Heart left ventricle (tissue), 16 donors: ENCODE results near the gene POLR3GL. TPM values are rescaled to one million over a fixed set of nuclear protein-coding genes. Genes with fewer than 3 reads are reported as not detected.
A peak's percentile ranks its signal among the peaks of the same experiment; 100 is the strongest.

Experiments used
- ATAC-seq, 4 donors: fragments of 200-7000 bp; cut with Tn5 transposase; one replicate each; pipeline ENCODE4 v1.9.1; 2020 to 2022; ENCODE audit warnings: moderate library complexity in 4 of 4, mild to moderate bottlenecking in 3 of 4, moderate number of reproducible peaks in 1 of 4
- DNase-seq, 5 donors: peaks; one replicate each; pipeline ENCODE4 v3.0.0-alpha.2; 2020
- H3K27ac ChIP-seq, 12 donors: fragments of 200-600 bp; sonication (generic) in 4 of 12; one replicate each; pipeline versions ENCODE4 v1.5.0 to v1.8.0; 2016 to 2022; ENCODE audit warnings: mild to moderate bottlenecking in 2 of 12
- H3K27me3 ChIP-seq, 9 donors: fragments of 200-600 bp; sonication (generic) in 2 of 9; one replicate each; pipeline versions ENCODE4 v1.5.1 to v1.8.0; 2016 to 2022; ENCODE audit warnings: mild to moderate bottlenecking in 3 of 9
- H3K36me3 ChIP-seq, 9 donors: fragments of 200-600 bp; sonication (generic) in 2 of 9; one replicate each; pipeline versions ENCODE4 v1.5.0 to v1.8.0; 2018 to 2022; ENCODE audit warnings: mild to moderate bottlenecking in 2 of 9
- H3K4me1 ChIP-seq, 12 donors: fragments of 200-600 bp; sonication (generic) in 4 of 12; one replicate each; pipeline versions ENCODE4 v1.5.0 to v1.8.0; 2016 to 2022; ENCODE audit warnings: mild to moderate bottlenecking in 3 of 12
- H3K4me3 ChIP-seq, 12 donors: fragments of 200-600 bp; sonication (generic) in 4 of 12; one replicate each; pipeline versions ENCODE4 v1.5.0 to v1.8.0; 2017 to 2022; ENCODE audit warnings: mild to moderate bottlenecking in 9 of 12, moderate library complexity in 4 of 12
- H3K9me3 ChIP-seq, 12 donors: fragments of 200-600 bp; sonication (generic) in 4 of 12; one replicate each; pipeline versions ENCODE4 v1.5.0 to v1.8.0; 2016 to 2022; ENCODE audit warnings: mild to moderate bottlenecking in 1 of 12
- CTCF ChIP-seq, 12 donors: fragments of 200-600 bp; sonication (generic) in 4 of 12; IDR thresholded peaks; one replicate each; pipeline versions ENCODE4 v1.5.0 to v1.8.0; 2018 to 2022; ENCODE audit warnings: antibody characterized with exemption in 12 of 12, mild to moderate bottlenecking in 5 of 12
- POLR2A ChIP-seq, 2 donors: fragments of 450-650 bp; IDR thresholded peaks; one replicate each; pipeline ENCODE4 v1.6.1; 2017; ENCODE audit warnings: antibody characterized with exemption in 2 of 2, mild to moderate bottlenecking in 2 of 2, moderate library complexity in 2 of 2
- WGBS, 4 donors: extraction: QIAGEN DNeasy Blood & Tissue Kit in 2 of 4; methylation state at CpG; one replicate each; pipeline versions ENCODE4 v1.1.5 to v1.1.7; 2013 to 2018; 5-methylcytosine and 5-hydroxymethylcytosine counted together
- intact Hi-C, 10 donors: fragments of 100-400 bp; cut with DNase I; formaldehyde crosslinking; loops; one replicate each; pipeline versions ENCODE4 v1.11.1 to v1.14.2; 2022
- polyA plus RNA-seq, 2 donors: library from polyadenylated mRNA; stranded (reverse); fragments of 200-250 nt; gene quantifications; one replicate each; pipeline ENCODE4 v1.2.3, GENCODE V29; 2013
- total RNA-seq, 9 donors: library from RNA; depleted of rRNA in 2 of 9; stranded (reverse); fragments of >200 nt in 2 of 9; fragmentation: NEBNext Ultra II Directional in 3 of 9; extraction: Animal tissue kit (Norgen Biotek cat#: 25700) in 3 of 9; gene quantifications; one replicate each; pipeline versions ENCODE4 v1.1.0 to v1.2.4, GENCODE V29; 2016 to 2023
- donor health status: ischemic (EF 13 %, LVEDD 7.1; RV severe dilation, severe dysfunction).
- donor health status: healthy with polysubstance abuse.
- donor health status: DM: no; HTN: yes; CAD: no.
- donor health status: DM: no; HTN: no; CAD: no.
- donor health status: ischemic (EF 25% LVEDD 6.9; RV normal size, moderate dysfunction).
- donor health status: ischemic (EF 25% LVEDD 5.7; RV mildly dilated, moderate dysfunction).
- donor health status: healthy.
- donor health status: DM: yes; HTN: yes; CAD: no.
- donor health status: ischemic (EF 35%, LVEDD 5.7; RV mildly dilated, moderate dysfunction).
- donor health status: nonischemic (EF 11% LVEDD 7.7; RV severe dilation, severe dysfunction).
- donor health status: DM: yes; HTN: yes; CAD: no.
- donor health status: PGD.
- donor health status: ischemic (EF 29% LVEDD 5.4; RV normal size, mild dysfunction).
- donor health status: nonischemic (EF 23%, LVEDD 6.1; RV moderate dilation, normal function).

POLR3GL gene
- total and polyA plus RNA-seq, 11 donors: 30.2 to 69.4 (median 36.4) TPM

DNA sequence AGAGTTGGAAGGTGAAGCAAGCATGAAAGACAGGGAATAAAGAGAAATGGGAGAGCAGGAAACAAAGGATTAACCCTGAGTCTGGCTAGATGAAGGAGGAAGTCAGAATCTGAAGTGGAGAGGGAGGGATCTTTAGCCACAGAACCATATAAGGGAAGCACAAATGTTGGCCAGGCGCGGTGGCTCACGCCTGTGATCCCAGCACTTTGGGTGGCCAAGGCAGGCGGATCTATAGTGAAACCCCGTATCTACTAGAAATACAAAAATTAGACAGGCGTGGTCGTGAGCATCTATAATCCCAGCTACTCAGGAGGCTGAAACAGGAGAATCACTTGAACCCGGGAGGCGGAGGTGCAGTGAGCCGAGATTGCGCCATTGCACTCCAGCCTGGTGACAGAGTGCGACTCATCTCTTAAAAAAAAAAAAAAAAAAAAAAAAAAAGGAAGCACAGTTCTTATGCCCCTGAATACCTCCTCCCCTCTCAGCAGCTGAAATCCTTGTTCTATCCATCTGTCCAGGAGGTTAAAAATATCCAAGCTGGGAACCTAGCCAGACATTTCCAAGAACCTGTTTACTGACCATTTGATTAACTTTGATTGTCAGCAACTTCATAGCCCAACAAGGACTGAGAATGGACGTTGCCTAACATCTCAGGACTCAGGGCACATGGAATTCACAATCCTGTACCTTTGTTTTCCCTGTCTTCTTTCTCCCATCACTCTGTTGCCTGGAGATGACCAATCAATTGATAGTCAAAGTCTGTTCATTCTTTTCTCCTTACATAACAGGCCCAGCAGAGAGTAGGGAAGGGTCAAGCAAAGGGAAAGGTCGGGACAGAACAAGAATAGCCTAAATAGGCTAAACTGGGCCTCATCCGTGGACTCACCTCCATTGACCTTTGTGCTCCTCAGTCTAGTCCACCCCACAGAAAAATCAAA is 21.3 kb downstream of the POLR3GL start:
- Histone ChIP-seq H3K9me3 (no peaks in the 10 kb centered on the region), H3K4me1 (peaks cover 23 to 77% (median 59%) of the 10 kb centered on the region in 12 donors), H3K4me3 (peak overlapping the region in 9 of 12 donors; percentile 23 to 49 (median 42)), H3K36me3 (no peaks in the 10 kb centered on the region), H3K27me3 (no peaks in the 10 kb centered on the region), H3K27ac (peak overlapping the region; percentile 72 to 98 (median 96))
- WGBS, 4 donors: 6 to 14% (median 12%) methylated on average over 15 of the region's 15 CpGs
- intact Hi-C loops: no loop called here
- DNase-seq (peak; percentile 61 to 81 (median 76)), ATAC-seq (peak; percentile 35 to 58 (median 44))
- TF ChIP-seq CTCF (IDR thresholded peaks at IDR 0.05): no peak
- TF ChIP-seq POLR2A (IDR thresholded peaks at IDR 0.05): peak in 1 of 2 donors; percentile 33

DNA sequence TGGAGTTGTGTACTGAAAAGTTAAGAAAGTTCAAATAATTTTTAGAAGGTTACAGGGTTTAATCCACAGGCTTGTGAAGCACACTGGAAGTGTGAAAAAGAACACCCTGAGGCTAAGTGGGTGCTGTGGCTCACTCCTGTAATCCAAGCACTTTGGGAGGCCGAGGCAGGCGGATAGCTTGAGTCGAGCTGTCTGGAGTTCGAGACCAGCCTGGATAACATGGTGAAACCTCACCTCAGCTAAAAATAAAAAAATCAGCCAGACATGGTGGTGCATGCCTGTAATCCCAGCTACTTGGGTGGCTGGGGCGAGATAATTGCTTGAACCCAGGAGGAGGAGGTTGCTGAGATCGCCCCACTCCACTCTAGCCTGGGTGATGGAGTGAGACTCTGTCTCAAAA is 22.1 kb downstream of the POLR3GL start:
- Histone ChIP-seq H3K4me3 (peak overlapping the region in 1 of 12 donors; percentile 23), H3K36me3 (no peaks in the 10 kb centered on the region), H3K9me3 (no peaks in the 10 kb centered on the region), H3K27me3 (no peaks in the 10 kb centered on the region), H3K27ac (peak overlapping the region; percentile 72 to 98 (median 96)), H3K4me1 (peaks cover 17 to 73% (median 52%) of the 10 kb centered on the region in 12 donors)
- TF ChIP-seq CTCF (IDR thresholded peaks at IDR 0.05) (no peak), POLR2A (IDR thresholded peaks at IDR 0.05) (no peak)
- ATAC-seq (no peak), DNase-seq (no peak)
- WGBS, 4 donors: 78 to 84% (median 81%) methylated on average over 6 of the region's 6 CpGs
- intact Hi-C loops: no loop called here

DNA sequence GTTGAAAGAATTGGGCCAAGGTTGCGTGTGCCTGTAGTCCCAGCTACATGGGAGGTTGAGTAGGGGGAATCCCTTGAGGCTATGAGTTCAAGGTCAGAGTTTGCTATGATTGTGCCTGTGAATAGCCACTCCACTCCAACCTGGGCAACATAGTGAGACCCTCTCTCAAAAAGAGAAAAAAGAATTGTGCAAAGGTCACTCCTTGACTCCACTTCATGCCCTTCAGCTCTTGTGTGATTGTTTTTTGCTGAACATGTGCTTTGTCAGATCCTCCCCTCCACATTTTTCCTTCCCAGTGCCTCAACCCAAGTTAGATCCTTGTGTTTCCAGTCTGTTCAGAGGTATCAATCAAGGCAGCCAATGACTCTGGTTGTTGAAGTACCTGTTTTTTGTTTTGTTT is 23.4 kb downstream of the POLR3GL start:
- peaks cover 14 to 73% (median 52%) of the 10 kb centered on the region in 12 donors for H3K4me1 ChIP-seq
- intact Hi-C loops: no loop called here
- peaks cover 0 to 13% (median 10%) of the 10 kb centered on the region in 9 donors for H3K36me3 ChIP-seq
- 93 to 100% (median 98%) methylated on average over 1 of the region's 1 CpG for WGBS, 4 donors
- H3K9me3 ChIP-seq: no peaks in the 10 kb centered on the region
- no peak for TF ChIP-seq CTCF (IDR thresholded peaks at IDR 0.05)
- H3K4me3 ChIP-seq: no peak overlapping the region
- no peak for DNase-seq
- no peaks in the 10 kb centered on the region for H3K27me3 ChIP-seq
- peak overlapping the region in 11 of 12 donors; percentile 31 to 98 (median 96) for H3K27ac ChIP-seq
- ATAC-seq: no peak

DNA sequence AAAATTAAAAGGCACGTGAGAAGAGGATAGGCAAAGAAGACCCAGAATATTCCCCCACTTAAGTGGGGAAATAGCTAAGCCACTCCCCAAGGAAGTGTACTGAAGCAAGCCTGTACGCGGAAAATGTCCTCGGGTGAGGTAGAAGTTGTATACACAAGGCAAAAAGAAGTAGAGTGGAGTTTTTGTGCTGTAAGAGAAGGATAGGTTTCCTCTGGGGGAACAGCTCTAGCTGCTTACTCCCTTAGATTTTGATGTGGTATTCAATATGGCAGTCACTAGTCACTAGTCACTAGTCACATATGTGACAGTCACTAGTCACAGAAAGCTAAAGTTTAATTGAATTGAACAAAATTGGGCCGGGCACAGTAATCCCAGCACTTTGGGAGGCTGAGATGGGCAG is 24.3 kb downstream of the POLR3GL start:
- ATAC-seq: no peak

More for the DNA sequence above, 24.3 kb downstream of the POLR3GL start:
- H3K9me3 ChIP-seq: no peaks in the 10 kb centered on the region
- DNase-seq: no peak
- no peak overlapping the region for H3K4me3 ChIP-seq
- H3K27ac ChIP-seq: peak overlapping the region in 9 of 12 donors; percentile 31 to 99 (median 96)
- H3K27me3 ChIP-seq: no peaks in the 10 kb centered on the region
- intact Hi-C loops: no loop called here
- H3K4me1 ChIP-seq: peaks cover 11 to 73% (median 50%) of the 10 kb centered on the region in 12 donors
- WGBS, 4 donors: 55 to 67% (median 63%) methylated on average over 5 of the region's 5 CpGs
- peaks cover under 1 to 22% (median 19%) of the 10 kb centered on the region in 9 donors for H3K36me3 ChIP-seq
- TF ChIP-seq POLR2A (IDR thresholded peaks at IDR 0.05): no peak
- TF ChIP-seq CTCF (IDR thresholded peaks at IDR 0.05): no peak
